Measurements from ENCODE around the gene PHEX. TPM values are rescaled to one million over a fixed set of nuclear protein-coding genes. Genes with fewer than 3 reads are reported as not detected.

PHEX gene
- total and polyA plus RNA-seq, 8 donors: 0.04 to 0.09 (median 0.07) TPM; not detected in 3

DNA sequence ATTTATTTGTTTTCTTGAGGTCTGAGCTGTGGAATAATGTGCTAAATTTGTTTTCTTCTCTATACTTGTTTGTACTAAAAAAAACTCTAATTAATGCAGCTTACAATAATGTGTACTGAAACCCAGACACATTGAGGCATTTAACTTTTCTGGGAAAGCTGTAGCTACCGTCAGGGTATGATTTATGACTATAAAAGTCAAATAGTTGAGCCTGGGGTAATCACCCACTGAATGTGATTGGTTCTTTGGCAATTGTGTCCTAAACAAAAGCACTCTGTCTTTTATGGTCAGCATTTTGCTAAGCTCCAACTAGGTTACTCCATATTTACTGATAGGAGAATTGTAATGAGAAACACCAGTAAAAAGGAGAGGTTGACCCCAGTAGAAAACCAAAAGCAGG lies 174.7 kb downstream of the PHEX start:
- TF ChIP-seq, protein P1, sequence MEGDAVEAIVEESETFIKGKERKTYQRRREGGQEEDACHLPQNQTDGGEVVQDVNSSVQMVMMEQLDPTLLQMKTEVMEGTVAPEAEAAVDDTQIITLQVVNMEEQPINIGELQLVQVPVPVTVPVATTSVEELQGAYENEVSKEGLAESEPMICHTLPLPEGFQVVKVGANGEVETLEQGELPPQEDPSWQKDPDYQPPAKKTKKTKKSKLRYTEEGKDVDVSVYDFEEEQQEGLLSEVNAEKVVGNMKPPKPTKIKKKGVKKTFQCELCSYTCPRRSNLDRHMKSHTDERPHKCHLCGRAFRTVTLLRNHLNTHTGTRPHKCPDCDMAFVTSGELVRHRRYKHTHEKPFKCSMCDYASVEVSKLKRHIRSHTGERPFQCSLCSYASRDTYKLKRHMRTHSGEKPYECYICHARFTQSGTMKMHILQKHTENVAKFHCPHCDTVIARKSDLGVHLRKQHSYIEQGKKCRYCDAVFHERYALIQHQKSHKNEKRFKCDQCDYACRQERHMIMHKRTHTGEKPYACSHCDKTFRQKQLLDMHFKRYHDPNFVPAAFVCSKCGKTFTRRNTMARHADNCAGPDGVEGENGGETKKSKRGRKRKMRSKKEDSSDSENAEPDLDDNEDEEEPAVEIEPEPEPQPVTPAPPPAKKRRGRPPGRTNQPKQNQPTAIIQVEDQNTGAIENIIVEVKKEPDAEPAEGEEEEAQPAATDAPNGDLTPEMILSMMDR (IDR thresholded peaks at IDR 0.05): no peak
- no peaks in the 10 kb centered on the region for H3K36me3 ChIP-seq
- FAIRE-seq: no peak
- no peaks in the 10 kb centered on the region for H3K4me1 ChIP-seq
- no peaks in the 10 kb centered on the region for H3K9me3 ChIP-seq
- H3K27ac ChIP-seq: no peak overlapping the region
- H3K4me3 ChIP-seq: no peak overlapping the region
- intact Hi-C loops (cut with DNase I): no loop called here
- ATAC-seq: peak in 2 of 4 donors; percentile 28 to 58
- WGBS, 2 donors: 44 to 50% methylated on average over 1 of the region's 1 CpG
- no peaks in the 10 kb centered on the region for H3K27me3 ChIP-seq
- no peak for DNase-seq

DNA sequence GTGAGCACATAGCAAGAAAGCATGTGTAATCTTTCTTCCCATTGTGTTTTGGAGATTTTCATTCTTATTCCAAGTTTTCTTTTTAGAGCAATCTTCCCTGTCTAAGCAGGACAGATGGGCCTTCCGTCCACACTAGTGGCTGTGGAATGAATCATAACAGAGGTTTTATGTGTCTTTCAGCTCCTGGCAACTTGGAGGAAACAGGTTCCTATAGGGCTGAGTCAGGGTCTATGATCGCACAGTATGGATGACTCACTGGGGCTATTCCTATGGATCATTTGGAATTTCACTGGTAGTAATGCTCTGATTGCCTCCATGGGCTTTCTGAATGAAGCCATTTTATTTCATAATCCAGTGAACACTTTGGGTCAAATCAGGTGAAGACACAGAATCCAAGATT lies 188.8 kb downstream of the PHEX start:
- intact Hi-C loops (cut with DNase I): no loop called here
- H3K27me3 ChIP-seq: no peaks in the 10 kb centered on the region
- DNase-seq (no peak), ATAC-seq (no peak), FAIRE-seq (no peak)
- H3K9me3 ChIP-seq: no peaks in the 10 kb centered on the region
- no peak overlapping the region for H3K27ac ChIP-seq
- no peaks in the 10 kb centered on the region for H3K36me3 ChIP-seq
- H3K4me1 ChIP-seq: no peaks in the 10 kb centered on the region
- H3K4me3 ChIP-seq: no peak overlapping the region
- 80 to 83% methylated on average over 2 of the region's 2 CpGs for WGBS, 2 donors
- TF ChIP-seq, protein P1 (IDR thresholded peaks at IDR 0.05): no peak

DNA sequence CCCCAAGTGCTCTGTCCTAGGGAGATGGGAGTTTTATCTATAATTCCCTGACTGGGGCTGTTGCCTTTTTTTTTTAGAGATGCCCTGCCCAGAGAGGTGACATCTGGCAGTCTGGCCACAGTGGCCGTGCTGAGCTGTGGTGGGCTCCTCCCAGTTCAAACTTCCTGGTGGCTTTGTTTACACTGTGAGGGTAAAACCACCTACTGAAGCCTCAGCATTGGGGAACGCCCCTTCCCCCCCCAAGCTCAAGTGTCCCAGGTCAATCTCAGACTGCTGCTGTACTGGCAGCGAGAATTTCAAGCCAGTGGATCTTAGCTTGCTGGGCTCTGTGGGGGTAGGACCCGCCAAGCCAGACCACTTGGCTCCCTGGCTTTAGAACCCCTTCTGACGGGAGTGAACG lies 202.3 kb downstream of the PHEX start:
- intact Hi-C loops (cut with DNase I): no loop called here
- FAIRE-seq (no peak), ATAC-seq (no peak), DNase-seq (no peak)
- Histone ChIP-seq H3K27ac (no peak overlapping the region), H3K4me1 (no peaks in the 10 kb centered on the region), H3K36me3 (no peaks in the 10 kb centered on the region), H3K27me3 (peaks cover 0 to 12% (median 0%) of the 10 kb centered on the region in 4 donors), H3K4me3 (no peak overlapping the region), H3K9me3 (no peaks in the 10 kb centered on the region)
- TF ChIP-seq, protein P1 (IDR thresholded peaks at IDR 0.05): no peak
- WGBS, 2 donors: 59 to 60% methylated on average over 6 of the region's 6 CpGs

DNA sequence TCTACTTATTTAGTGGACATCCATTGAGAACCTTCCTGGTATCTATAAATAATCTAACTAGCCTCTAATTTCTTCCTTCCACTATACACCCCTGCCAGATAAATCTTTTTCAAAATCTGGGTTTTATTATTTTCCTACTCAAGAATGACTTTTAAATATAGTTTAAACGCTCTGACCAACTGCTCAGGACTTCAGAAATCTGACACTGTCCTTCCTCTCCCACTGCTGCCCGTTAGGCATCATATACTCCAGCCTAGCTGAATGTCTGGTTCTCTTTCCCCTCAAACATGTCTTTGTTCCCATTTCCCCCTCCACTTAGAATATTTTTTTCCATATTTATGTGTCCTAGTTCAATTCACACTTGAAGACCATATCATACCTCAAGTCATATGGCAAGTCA lies 205.4 kb downstream of the PHEX start:
- H3K27ac ChIP-seq: no peak overlapping the region
- ATAC-seq (no peak), DNase-seq (no peak), FAIRE-seq (no peak)
- no peaks in the 10 kb centered on the region for H3K36me3 ChIP-seq
- no peaks in the 10 kb centered on the region for H3K9me3 ChIP-seq
- no peak overlapping the region for H3K4me3 ChIP-seq
- intact Hi-C loops (cut with DNase I): no loop called here
- TF ChIP-seq, protein P1 (IDR thresholded peaks at IDR 0.05): no peak
- WGBS, 2 donors: 44 to 48% methylated on average over 2 of the region's 2 CpGs
- peaks cover 0 to 10% (median 0%) of the 10 kb centered on the region in 4 donors for H3K27me3 ChIP-seq
- H3K4me1 ChIP-seq: no peaks in the 10 kb centered on the region

DNA sequence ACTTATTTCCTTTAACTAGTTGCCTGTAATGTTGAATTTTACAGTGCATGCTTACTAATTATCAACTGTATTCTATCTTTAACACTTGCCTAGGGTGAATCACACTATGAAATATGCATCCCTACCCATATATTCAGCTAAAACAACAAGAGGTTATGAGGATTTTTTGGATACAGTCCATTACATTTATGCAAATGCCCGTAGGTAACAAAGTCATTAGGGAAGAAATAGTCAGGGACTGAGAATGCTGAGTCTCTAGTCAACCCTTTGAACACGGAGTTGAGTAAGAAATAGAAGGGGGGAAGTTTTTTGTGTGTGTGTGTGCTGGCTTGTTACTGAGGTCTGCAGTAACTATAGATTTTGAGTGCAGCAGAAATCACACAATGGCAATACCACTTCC lies 214.5 kb downstream of the PHEX start:
- no peaks in the 10 kb centered on the region for H3K4me1 ChIP-seq
- H3K27me3 ChIP-seq: peaks cover 0 to 3% (median 0%) of the 10 kb centered on the region in 4 donors
- ATAC-seq: no peak
- no peaks in the 10 kb centered on the region for H3K36me3 ChIP-seq
- H3K4me3 ChIP-seq: no peak overlapping the region
- intact Hi-C loops (cut with DNase I): no loop called here
- H3K9me3 ChIP-seq: no peaks in the 10 kb centered on the region
- FAIRE-seq: no peak
- no peak for DNase-seq
- TF ChIP-seq, protein P1 (IDR thresholded peaks at IDR 0.05): no peak
- 43 to 60% methylated on average over 2 of the region's 2 CpGs for WGBS, 2 donors
- no peak overlapping the region for H3K27ac ChIP-seq
